Naive thymus-derived CD4-positive, alpha-beta T cell (primary cell): ENCODE data around the gene MYG1. TPM values are rescaled to one million over a fixed set of nuclear protein-coding genes. Genes with fewer than 3 reads are reported as not detected.

Source experiments
- ATAC-seq: fragments of 150-1000 bp; cut with Tn5 transposase; 2 replicates; pipeline ENCODE4 v1.10.0; 2021; ENCODE audit warnings: mild to moderate bottlenecking, moderate library complexity
- CTCF ChIA-PET: fragments of 350-600 bp; sonication (Branson Sonifier 250); formaldehyde crosslinking; loops from one replicate; lab custom pipeline; 2021; ENCODE audit warnings: antibody characterized with exemption; lab: Charles Lee
- POLR2A ChIA-PET: fragments of 350-600 bp; sonication (Branson Sonifier 250); formaldehyde crosslinking; loops from one replicate; lab custom pipeline; 2021; ENCODE audit warnings: antibody characterized with exemption, inconsistent platforms; lab: Charles Lee
- DNase-seq, 9 donors: peaks; one replicate each; pipeline versions ENCODE4 v3.0.0 to v3.0.0-alpha.2; 2020 to 2022; ENCODE audit warnings: mixed read lengths in 1 of 9
- H3K27ac ChIP-seq: one replicate; pipeline ENCODE4 v1.7.0; 2013; ENCODE audit warnings: mild to moderate bottlenecking, low read depth, low read length, moderate library complexity
- H3K27me3 ChIP-seq, 2 donors: one replicate each; pipeline ENCODE4 v1.7.0; 2013; ENCODE audit warnings: low read length in 2 of 2, mild to moderate bottlenecking in 2 of 2, moderate library complexity in 2 of 2; ENCODE audit not compliant: control insufficient read depth in 2 of 2, insufficient read depth in 2 of 2
- H3K36me3 ChIP-seq, 3 experiments: 1 replicate in 2 of 3; 2 replicates in 1 of 3; pipeline ENCODE4 v1.7.0; 2013; ENCODE audit warnings: low read length in 3 of 3, mild to moderate bottlenecking in 3 of 3, moderate library complexity in 1 of 3; ENCODE audit not compliant: insufficient read depth in 3 of 3, control insufficient read depth in 2 of 3
- H3K4me1 ChIP-seq, 2 donors: one replicate each; pipeline ENCODE4 v1.7.0; 2013; ENCODE audit warnings: low read length in 2 of 2, mild to moderate bottlenecking in 2 of 2, moderate library complexity in 1 of 2; ENCODE audit not compliant: control insufficient read depth in 2 of 2, insufficient read depth in 2 of 2
- H3K4me3 ChIP-seq: 2 replicates; pipeline ENCODE4 v1.7.0; 2013; ENCODE audit warnings: mild to moderate bottlenecking, low read length
- H3K9me3 ChIP-seq, 3 experiments: 1 replicate in 2 of 3; 2 replicates in 1 of 3; pipeline ENCODE4 v1.7.0; 2013; ENCODE audit warnings: low read length in 3 of 3; ENCODE audit not compliant: control insufficient read depth in 2 of 3
- H3K27ac Mint-ChIP-seq, 9 donors: one replicate each; pipeline ENCODE4 v1.8.0; 2020 to 2022; ENCODE audit warnings: mixed read lengths in 9 of 9, mild to moderate bottlenecking in 8 of 9, moderate library complexity in 5 of 9, inconsistent platforms in 2 of 9
- H3K27me3 Mint-ChIP-seq, 5 donors: one replicate each; pipeline ENCODE4 v1.8.0; 2021 to 2022; ENCODE audit warnings: mixed read lengths in 5 of 5, mild to moderate bottlenecking in 1 of 5
- H3K36me3 Mint-ChIP-seq, 5 donors: one replicate each; pipeline ENCODE4 v1.8.0; 2020 to 2022; ENCODE audit warnings: mixed read lengths in 5 of 5, mild to moderate bottlenecking in 3 of 5, inconsistent platforms in 1 of 5
- H3K4me1 Mint-ChIP-seq, 7 donors: one replicate each; pipeline ENCODE4 v1.8.0; 2020 to 2022; ENCODE audit warnings: mixed read lengths in 7 of 7, mild to moderate bottlenecking in 3 of 7, inconsistent platforms in 1 of 7
- H3K4me3 Mint-ChIP-seq, 10 donors: one replicate each; pipeline ENCODE4 v1.8.0; 2020 to 2022; ENCODE audit warnings: mild to moderate bottlenecking in 10 of 10, mixed read lengths in 10 of 10, moderate library complexity in 6 of 10, inconsistent platforms in 2 of 10
- H3K9me3 Mint-ChIP-seq, 11 donors: one replicate each; pipeline ENCODE4 v1.8.0; 2020 to 2022; ENCODE audit warnings: mixed read lengths in 11 of 11, mild to moderate bottlenecking in 4 of 11, inconsistent platforms in 1 of 11, moderate library complexity in 1 of 11
- intact Hi-C, 2 donors: fragments of 100-400 bp; cut with micrococcal nuclease; formaldehyde crosslinking; loops; one replicate each; pipeline ENCODE4 v1.15.1; 2023
- polyA plus RNA-seq, 2 donors: library from polyadenylated mRNA; unstranded; fragments of 300-500 nt; fragmentation: Illumina TruSeq; gene quantifications; one replicate each; pipeline ENCODE4 v1.2.3, GENCODE V29; 2021
- total RNA-seq, 6 experiments: library from RNA in 5 of 6; stranded (reverse) in 5 of 6; gene quantifications; 1 replicate in 5 of 6; 2 replicates in 1 of 6; pipeline ENCODE4 v1.2.3 and lab custom pipeline; 2021 to 2026

The MYG1 gene
- total and polyA plus RNA-seq, 7 experiments from 2014 or later: 38.9 to 75.1 (median 53.1) TPM

- ATAC-seq (peak; percentile 21), DNase-seq (peak in 1 of 9 donors; percentile 12)
- Mint-ChIP-seq H3K9me3 (no peaks in the 10 kb centered on the region), H3K27me3 (no peaks in the 10 kb centered on the region), H3K36me3 (peaks cover 0 to 9% (median 3%) of the 10 kb centered on the region in 5 donors), H3K27ac (peak overlapping the region in 8 of 9 donors; percentile 14 to 88 (median 72)), H3K4me1 (peaks cover 37 to 53% (median 50%) of the 10 kb centered on the region in 7 donors), H3K4me3 (peak overlapping the region in 7 of 10 donors; percentile 28 to 95 (median 63))
- no peaks in the 10 kb centered on the region for H3K27me3 ChIP-seq
- no peak overlapping the region for H3K4me3 ChIP-seq
- CTCF ChIA-PET: interaction anchor here (1.3 to 10.0 kb wide), 3 partner anchors 12 to 40 kb away, joined by 3 to 121 read pairs (median 5); partner anchors contain the start of gene ESPL1
- H3K27ac ChIP-seq: peak overlapping the region; percentile 49
- peaks cover 26 to 38% of the 10 kb centered on the region in 2 donors for H3K4me1 ChIP-seq
- POLR2A ChIA-PET: interaction anchor here (0.8 to 1.4 kb wide), 4 partner anchors 14 to 58 kb away, joined by 3 to 5 read pairs (median 4); no protein-coding TSS in a partner anchor
- H3K36me3 ChIP-seq: peaks cover 5 to 18% (median 6%) of the 10 kb centered on the region in 3 experiments
- no peaks in the 10 kb centered on the region for H3K9me3 ChIP-seq
- intact Hi-C loops: no loop called here
These were observed 43.5 kb upstream of the MYG1 start for GRCh38 chr12:53255996-53256395.

- Histone ChIP-seq H3K9me3 (no peaks in the 10 kb centered on the region), H3K27me3 (no peaks in the 10 kb centered on the region), H3K36me3 (peaks cover 3 to 9% (median 3%) of the 10 kb centered on the region in 3 experiments), H3K4me3 (no peak overlapping the region), H3K27ac (no peak overlapping the region), H3K4me1 (peaks cover 6 to 20% of the 10 kb centered on the region in 2 donors)
- ChIA-PET POLR2A (interaction anchor here (0.7 to 1.0 kb wide), 3 partner anchors 34 to 930 kb away, joined by 3 read pairs; no protein-coding TSS in a partner anchor), CTCF (interaction anchor here (0.8 to 10.0 kb wide), 3 partner anchors 9 to 77 kb away, joined by 3 to 121 read pairs (median 5); partner anchors contain the start of gene ESPL1)
- ATAC-seq: no peak
- DNase-seq: no peak
- Mint-ChIP-seq H3K36me3 (peaks cover 0 to 1% (median 0%) of the 10 kb centered on the region in 5 donors), H3K4me3 (no peak overlapping the region), H3K27me3 (no peaks in the 10 kb centered on the region), H3K27ac (peak overlapping the region in 3 of 9 donors; percentile 28 to 50 (median 36)), H3K4me1 (peaks cover 18 to 31% (median 26%) of the 10 kb centered on the region in 7 donors), H3K9me3 (no peaks in the 10 kb centered on the region)
- intact Hi-C loops: no loop called here
These were observed 40.7 kb upstream of the MYG1 start for GRCh38 chr12:53258541-53259539.

- H3K27me3 ChIP-seq: no peaks in the 10 kb centered on the region
- H3K4me1 Mint-ChIP-seq: peaks cover 14 to 23% (median 19%) of the 10 kb centered on the region in 7 donors
- ATAC-seq: no peak
- intact Hi-C loops: no loop called here
- no peak for DNase-seq
- peaks cover 0 to 1% (median 0%) of the 10 kb centered on the region in 5 donors for H3K36me3 Mint-ChIP-seq
- H3K9me3 Mint-ChIP-seq: no peaks in the 10 kb centered on the region
- no peaks in the 10 kb centered on the region for H3K9me3 ChIP-seq
- H3K27ac Mint-ChIP-seq: no peak overlapping the region
- H3K27ac ChIP-seq: no peak overlapping the region
- ChIA-PET POLR2A (interaction anchor here (0.7 to 1.2 kb wide), 2 partner anchors 9 to 185 kb away, joined by 3 to 5 read pairs; no protein-coding TSS in a partner anchor), CTCF (interaction anchor here (0.9 to 10.0 kb wide), 2 partner anchors 23 to 44 kb away, joined by 4 to 121 read pairs; no protein-coding TSS in a partner anchor)
- H3K36me3 ChIP-seq: no peaks in the 10 kb centered on the region
- peaks cover 6 to 18% of the 10 kb centered on the region in 2 donors for H3K4me1 ChIP-seq
- H3K4me3 ChIP-seq: no peak overlapping the region
- no peak overlapping the region for H3K4me3 Mint-ChIP-seq
- H3K27me3 Mint-ChIP-seq: no peaks in the 10 kb centered on the region
These were observed 39.6 kb upstream of the MYG1 start for GRCh38 chr12:53259891-53260290.

- ATAC-seq: no peak
- no peak overlapping the region for H3K4me3 Mint-ChIP-seq
These were observed 33.7 kb upstream of the MYG1 start for GRCh38 chr12:53265783-53266182.

GRCh38 chr12:53267306-53267998 is 32.0 kb upstream of the MYG1 start:
- Mint-ChIP-seq H3K4me3 (peak overlapping the region; percentile 95 to 99 (median 96)), H3K27ac (peak overlapping the region; percentile 44 to 98 (median 88)), H3K36me3 (peaks cover 0 to 19% (median 0%) of the 10 kb centered on the region in 5 donors), H3K4me1 (peaks cover 10 to 51% (median 20%) of the 10 kb centered on the region in 7 donors), H3K9me3 (no peaks in the 10 kb centered on the region), H3K27me3 (no peaks in the 10 kb centered on the region)
- H3K27ac ChIP-seq: peak overlapping the region; percentile 83
- ChIA-PET CTCF (interaction anchor here (0.5 to 7.2 kb wide), 22 partner anchors 9 to 244 kb away, joined by 3 to 72 read pairs (median 4); partner anchors contain the start of gene ITGB7), POLR2A (interaction anchor here (0.6 to 3.7 kb wide), 14 partner anchors 12 to 261 kb away, joined by 3 to 32 read pairs (median 4); partner anchors contain the start of genes AAAS, CSAD, EIF4B and MYG1)
- no peaks in the 10 kb centered on the region for H3K27me3 ChIP-seq
- peak overlapping the region; percentile 80 for H3K4me3 ChIP-seq
- intact Hi-C loops: no loop called here
- peaks cover 9 to 11% of the 10 kb centered on the region in 2 donors for H3K4me1 ChIP-seq
- no peaks in the 10 kb centered on the region for H3K9me3 ChIP-seq
- no peaks in the 10 kb centered on the region for H3K36me3 ChIP-seq
- DNase-seq (peak in 1 of 9 donors; percentile 37), ATAC-seq (peak; percentile 51)

More at GRCh38 chr12:53265783-53266182, 33.7 kb upstream of the MYG1 start:
- CTCF ChIA-PET: interaction anchor here (0.5 to 7.2 kb wide), 5 partner anchors 16 to 106 kb away, joined by 3 to 72 read pairs (median 3); no protein-coding TSS in a partner anchor
- Histone ChIP-seq H3K27me3 (no peaks in the 10 kb centered on the region), H3K27ac (no peak overlapping the region), H3K9me3 (no peaks in the 10 kb centered on the region), H3K4me1 (peaks cover 9 to 11% of the 10 kb centered on the region in 2 donors), H3K4me3 (no peak overlapping the region), H3K36me3 (no peaks in the 10 kb centered on the region)
- no peaks in the 10 kb centered on the region for H3K27me3 Mint-ChIP-seq
- POLR2A ChIA-PET: interaction anchor here (0.7 to 3.7 kb wide), 6 partner anchors 11 to 235 kb away, joined by 3 to 22 read pairs (median 8); partner anchors contain the start of genes CSAD, PFDN5, TARBP2 and ZNF740
- H3K9me3 Mint-ChIP-seq: no peaks in the 10 kb centered on the region
- no peak for DNase-seq
- peak overlapping the region in 1 of 9 donors; percentile 28 for H3K27ac Mint-ChIP-seq
- H3K36me3 Mint-ChIP-seq: peaks cover 0 to 14% (median 0%) of the 10 kb centered on the region in 5 donors
- intact Hi-C loops: no loop called here
- H3K4me1 Mint-ChIP-seq: peaks cover 10 to 41% (median 20%) of the 10 kb centered on the region in 7 donors
